Neural cell (in vitro differentiated cells): Measurements from ENCODE around the gene LYPD6. TPM values are rescaled to one million over a fixed set of nuclear protein-coding genes. Genes with fewer than 3 reads are reported as not detected.

Experiments
- H2AFZ ChIP-seq: fragments of 200-600, 300-800 bp; sonication (generic), shearing (Covaris generic); 2 replicates; pipeline ENCODE4 v1.6.0; 2014; ENCODE audit warnings: low read depth, mild to moderate bottlenecking, antibody characterized with exemption, low read length, moderate library complexity
- H3F3A ChIP-seq: fragments of 200-600 bp; shearing (Covaris generic); 2 replicates; pipeline ENCODE4 v1.6.1; 2016; ENCODE audit warnings: mild to moderate bottlenecking, moderate library complexity, mixed read lengths, antibody characterized with exemption, low read length; ENCODE audit not compliant: insufficient read depth, poor library complexity, severe bottlenecking
- H3K27ac ChIP-seq: fragments of 200-600, 300-800 bp; sonication (generic), shearing (Covaris generic); 2 replicates; pipeline ENCODE4 v1.5.1; 2014; ENCODE audit warnings: mild to moderate bottlenecking, low read length, moderate library complexity
- H3K27me3 ChIP-seq: fragments of 300-800, 200-600 bp; sonication (generic), shearing (Covaris generic); 2 replicates; pipeline ENCODE4 v1.6.0; 2014; ENCODE audit warnings: mild to moderate bottlenecking, low read depth, low read length, moderate library complexity; ENCODE audit not compliant: insufficient read depth
- H3K36me3 ChIP-seq: fragments of 300-800, 200-600 bp; sonication (generic), shearing (Covaris generic); 2 replicates; pipeline ENCODE4 v1.5.1; 2014; ENCODE audit warnings: mild to moderate bottlenecking, antibody characterized with exemption, low read length, moderate library complexity; ENCODE audit not compliant: insufficient read depth
- H3K4me2 ChIP-seq: fragments of 300-800, 200-600 bp; sonication (generic), shearing (Covaris generic); 2 replicates; pipeline ENCODE4 v1.6.0; 2014; ENCODE audit warnings: mild to moderate bottlenecking, low read length
- H3K4me3 ChIP-seq: fragments of 300-800, 200-600 bp; sonication (generic), shearing (Covaris generic); 2 replicates; pipeline ENCODE4 v1.5.1; 2014; ENCODE audit warnings: mild to moderate bottlenecking, low read length, moderate library complexity
- H3K79me2 ChIP-seq: fragments of 200-600 bp; shearing (Covaris generic); replicated peaks from 2 replicates; pipeline ENCODE4 v1.6.0; 2014; ENCODE audit warnings: mild to moderate bottlenecking, low read length, moderate library complexity; ENCODE audit not compliant: insufficient read depth
- H3K9ac ChIP-seq: fragments of 300-800, 200-600 bp; sonication (generic), shearing (Covaris generic); 2 replicates; pipeline ENCODE4 v1.6.1; 2016; ENCODE audit warnings: mild to moderate bottlenecking, low read length, mixed read lengths
- H3K9me2 ChIP-seq: fragments of 200-600 bp; shearing (Covaris generic); 2 replicates; pipeline ENCODE4 v1.6.1; 2016; ENCODE audit warnings: mild to moderate bottlenecking, low read length, mixed read lengths; ENCODE audit not compliant: insufficient read depth
- H3K9me3 ChIP-seq: fragments of 200-600, 300-800 bp; sonication (generic), shearing (Covaris generic); 2 replicates; pipeline ENCODE4 v1.6.1; 2016; ENCODE audit warnings: mild to moderate bottlenecking, mixed run types, low read length, moderate library complexity, mixed read lengths
- H4K20me1 ChIP-seq: fragments of 200-600 bp; shearing (Covaris generic); 2 replicates; pipeline ENCODE4 v1.6.1; 2016; ENCODE audit warnings: mild to moderate bottlenecking, mixed run types; ENCODE audit not compliant: insufficient read depth
- EP300 ChIP-seq: fragments of 450-650 bp; conservative IDR thresholded peaks from 2 replicates; pipeline ENCODE4 v1.6.1; 2014; ENCODE audit warnings: antibody characterized with exemption, mild to moderate bottlenecking, moderate library complexity; ENCODE audit not compliant: poor library complexity, severe bottlenecking
- EZH2 ChIP-seq: fragments of 200-600, 300-800 bp; shearing (Covaris generic), sonication (generic); IDR thresholded peaks from 2 replicates; pipeline ENCODE4 v1.6.1; 2014; ENCODE audit warnings: antibody characterized with exemption, low read length, borderline replicate concordance, mild to moderate bottlenecking; ENCODE audit not compliant: insufficient read depth, poor library complexity, severe bottlenecking
- MXI1 ChIP-seq: fragments of 450-650 bp; conservative IDR thresholded peaks from 2 replicates; pipeline ENCODE4 v1.6.1; 2014; ENCODE audit warnings: antibody characterized with exemption, mild to moderate bottlenecking; ENCODE audit not compliant: poor library complexity, severe bottlenecking
- POLR2AphosphoS5 ChIP-seq: IDR thresholded peaks from 2 replicates; pipeline ENCODE4 v1.6.1; 2012
- RAD21 ChIP-seq: fragments of 450-650 bp; conservative IDR thresholded peaks from 2 replicates; pipeline ENCODE4 v1.6.1; 2014; ENCODE audit warnings: antibody characterized with exemption, mild to moderate bottlenecking, moderate library complexity
- SMC3 ChIP-seq: fragments of 450-650 bp; conservative IDR thresholded peaks from 2 replicates; pipeline ENCODE4 v1.6.1; 2014; ENCODE audit warnings: antibody characterized with exemption, mild to moderate bottlenecking, moderate library complexity; ENCODE audit not compliant: poor library complexity
- TAF1 ChIP-seq: IDR thresholded peaks from 2 replicates; pipeline ENCODE4 v1.6.1; 2012; ENCODE audit warnings: low read depth
- polyA plus RNA-seq: library from polyadenylated mRNA; depleted of rRNA; stranded (reverse); fragments of >200 nt; gene quantifications from 2 replicates; pipeline ENCODE4 v1.2.3, GENCODE V29; 2014
- TF ChIP-seq, protein P1 (sequence below): IDR thresholded peaks from 2 replicates; pipeline ENCODE4 v1.6.1; 2012; ENCODE audit warnings: borderline replicate concordance
- TF ChIP-seq, protein P2 (sequence below): fragments of 450-650 bp; IDR thresholded peaks from 2 replicates; pipeline ENCODE4 v1.5.1; 2014; ENCODE audit warnings: antibody characterized with exemption, mild to moderate bottlenecking, moderate library complexity; ENCODE audit not compliant: poor library complexity, severe bottlenecking

LYPD6 gene
- polyA plus RNA-seq, 1 donor from 2014 or later, result 2.3 TPM

DNA sequence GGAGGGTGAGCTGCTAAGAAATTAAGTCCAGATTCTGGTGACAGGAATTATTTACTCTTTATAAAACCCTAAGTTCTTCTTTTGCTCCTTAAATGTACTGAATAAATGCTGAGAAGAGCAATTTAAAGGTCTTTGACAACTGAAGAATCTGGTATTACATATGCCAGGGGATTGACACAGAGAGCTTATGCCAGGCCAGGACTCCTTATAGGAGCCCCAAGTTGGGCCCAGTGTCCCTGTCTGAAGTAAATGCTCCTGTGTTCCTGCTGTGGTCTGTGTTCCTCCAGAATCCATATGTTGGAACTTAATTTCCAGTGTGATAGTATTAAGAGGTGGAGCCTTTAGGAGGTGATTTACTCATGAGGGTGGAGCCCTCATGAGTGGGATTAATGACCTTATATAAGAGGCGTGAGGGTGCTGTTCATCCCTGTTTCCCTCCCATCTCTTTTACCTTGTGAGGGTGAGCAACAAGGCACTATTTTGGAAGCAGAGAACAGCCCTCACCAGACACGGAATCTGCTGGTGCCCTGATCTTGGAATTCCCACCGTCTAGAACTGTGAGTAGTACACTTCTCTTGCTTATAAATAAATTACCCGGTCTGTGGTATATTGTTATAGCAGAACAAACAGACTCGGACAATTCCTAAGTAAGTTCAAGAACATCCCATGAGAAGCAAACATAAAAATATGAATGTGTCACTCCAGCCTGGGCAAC, 39.8 kb downstream of the LYPD6 start:
- no peak for TF ChIP-seq RAD21
- no peak for TF ChIP-seq EZH2
- TF ChIP-seq, protein P1, sequence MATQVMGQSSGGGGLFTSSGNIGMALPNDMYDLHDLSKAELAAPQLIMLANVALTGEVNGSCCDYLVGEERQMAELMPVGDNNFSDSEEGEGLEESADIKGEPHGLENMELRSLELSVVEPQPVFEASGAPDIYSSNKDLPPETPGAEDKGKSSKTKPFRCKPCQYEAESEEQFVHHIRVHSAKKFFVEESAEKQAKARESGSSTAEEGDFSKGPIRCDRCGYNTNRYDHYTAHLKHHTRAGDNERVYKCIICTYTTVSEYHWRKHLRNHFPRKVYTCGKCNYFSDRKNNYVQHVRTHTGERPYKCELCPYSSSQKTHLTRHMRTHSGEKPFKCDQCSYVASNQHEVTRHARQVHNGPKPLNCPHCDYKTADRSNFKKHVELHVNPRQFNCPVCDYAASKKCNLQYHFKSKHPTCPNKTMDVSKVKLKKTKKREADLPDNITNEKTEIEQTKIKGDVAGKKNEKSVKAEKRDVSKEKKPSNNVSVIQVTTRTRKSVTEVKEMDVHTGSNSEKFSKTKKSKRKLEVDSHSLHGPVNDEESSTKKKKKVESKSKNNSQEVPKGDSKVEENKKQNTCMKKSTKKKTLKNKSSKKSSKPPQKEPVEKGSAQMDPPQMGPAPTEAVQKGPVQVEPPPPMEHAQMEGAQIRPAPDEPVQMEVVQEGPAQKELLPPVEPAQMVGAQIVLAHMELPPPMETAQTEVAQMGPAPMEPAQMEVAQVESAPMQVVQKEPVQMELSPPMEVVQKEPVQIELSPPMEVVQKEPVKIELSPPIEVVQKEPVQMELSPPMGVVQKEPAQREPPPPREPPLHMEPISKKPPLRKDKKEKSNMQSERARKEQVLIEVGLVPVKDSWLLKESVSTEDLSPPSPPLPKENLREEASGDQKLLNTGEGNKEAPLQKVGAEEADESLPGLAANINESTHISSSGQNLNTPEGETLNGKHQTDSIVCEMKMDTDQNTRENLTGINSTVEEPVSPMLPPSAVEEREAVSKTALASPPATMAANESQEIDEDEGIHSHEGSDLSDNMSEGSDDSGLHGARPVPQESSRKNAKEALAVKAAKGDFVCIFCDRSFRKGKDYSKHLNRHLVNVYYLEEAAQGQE, result no peak
- TF ChIP-seq EP300, result no peak
- no peak for TF ChIP-seq SMC3
- no peak for TF ChIP-seq MXI1
- TF ChIP-seq POLR2AphosphoS5, result no peak
- TF ChIP-seq TAF1, result no peak
- TF ChIP-seq, protein P2, sequence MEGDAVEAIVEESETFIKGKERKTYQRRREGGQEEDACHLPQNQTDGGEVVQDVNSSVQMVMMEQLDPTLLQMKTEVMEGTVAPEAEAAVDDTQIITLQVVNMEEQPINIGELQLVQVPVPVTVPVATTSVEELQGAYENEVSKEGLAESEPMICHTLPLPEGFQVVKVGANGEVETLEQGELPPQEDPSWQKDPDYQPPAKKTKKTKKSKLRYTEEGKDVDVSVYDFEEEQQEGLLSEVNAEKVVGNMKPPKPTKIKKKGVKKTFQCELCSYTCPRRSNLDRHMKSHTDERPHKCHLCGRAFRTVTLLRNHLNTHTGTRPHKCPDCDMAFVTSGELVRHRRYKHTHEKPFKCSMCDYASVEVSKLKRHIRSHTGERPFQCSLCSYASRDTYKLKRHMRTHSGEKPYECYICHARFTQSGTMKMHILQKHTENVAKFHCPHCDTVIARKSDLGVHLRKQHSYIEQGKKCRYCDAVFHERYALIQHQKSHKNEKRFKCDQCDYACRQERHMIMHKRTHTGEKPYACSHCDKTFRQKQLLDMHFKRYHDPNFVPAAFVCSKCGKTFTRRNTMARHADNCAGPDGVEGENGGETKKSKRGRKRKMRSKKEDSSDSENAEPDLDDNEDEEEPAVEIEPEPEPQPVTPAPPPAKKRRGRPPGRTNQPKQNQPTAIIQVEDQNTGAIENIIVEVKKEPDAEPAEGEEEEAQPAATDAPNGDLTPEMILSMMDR, result no peak
- H3K27ac ChIP-seq, result no peak overlapping the region
- no peaks in the 10 kb centered on the region for H4K20me1 ChIP-seq
- H3K9ac ChIP-seq, result no peak overlapping the region
- H3K9me2 ChIP-seq, result no peaks in the 10 kb centered on the region
- no peaks in the 10 kb centered on the region for H3F3A ChIP-seq
- H3K79me2 ChIP-seq, result no peaks in the 10 kb centered on the region
- no peak overlapping the region for H3K4me3 ChIP-seq
- no peak overlapping the region for H3K4me2 ChIP-seq
- no peaks in the 10 kb centered on the region for H3K9me3 ChIP-seq
- H3K36me3 ChIP-seq, result no peaks in the 10 kb centered on the region
- no peak overlapping the region for H2AFZ ChIP-seq
- no peaks in the 10 kb centered on the region for H3K27me3 ChIP-seq

DNA sequence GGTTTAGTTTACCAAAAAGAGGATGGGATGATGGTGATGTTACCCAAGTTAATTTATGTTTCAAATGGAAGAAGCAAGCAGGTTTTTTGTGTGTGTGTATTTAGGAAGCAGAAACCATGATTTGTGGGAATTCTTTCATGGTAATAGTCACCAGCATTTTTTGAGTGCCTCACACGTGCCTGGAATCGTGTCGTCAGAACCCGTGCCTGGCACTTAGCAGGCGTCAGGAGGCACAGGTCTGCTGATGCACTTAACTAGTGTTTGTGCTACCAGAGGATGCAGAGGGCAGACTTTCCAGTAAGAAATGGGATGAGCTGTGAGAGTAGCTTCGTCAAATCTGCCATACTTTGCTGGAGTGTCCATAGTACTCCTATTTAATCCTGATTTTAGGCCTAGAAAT, 41.1 kb downstream of the LYPD6 start:
- Histone ChIP-seq H3K4me3 (no peak overlapping the region), H2AFZ (no peak overlapping the region), H3K9me3 (no peaks in the 10 kb centered on the region), H3K27ac (no peak overlapping the region), H3K4me2 (no peak overlapping the region), H3K79me2 (no peaks in the 10 kb centered on the region), H3K9me2 (no peaks in the 10 kb centered on the region), H3F3A (no peaks in the 10 kb centered on the region), H3K9ac (no peak overlapping the region), H4K20me1 (no peaks in the 10 kb centered on the region), H3K27me3 (no peaks in the 10 kb centered on the region), H3K36me3 (no peaks in the 10 kb centered on the region)
- TF ChIP-seq RAD21, result no peak
- TF ChIP-seq TAF1, result no peak
- TF ChIP-seq, protein P1, result no peak
- no peak for TF ChIP-seq SMC3
- TF ChIP-seq, protein P2, result no peak
- no peak for TF ChIP-seq MXI1
- TF ChIP-seq POLR2AphosphoS5, result no peak
- no peak for TF ChIP-seq EZH2
- TF ChIP-seq EP300, result no peak
